Measurements from ENCODE around the gene KRT78.

GRCh38 chr12:52798671-52799504 lies 49.9 kb downstream of the KRT78 start:
- no peak for TF ChIP-seq SP1 (CRISPR knock-in tag; conservative IDR thresholded peaks at IDR 0.05)
- no peak for TF ChIP-seq HMGXB4 (CRISPR knock-in tag; IDR thresholded peaks at IDR 0.05)
- TF ChIP-seq, protein P1, sequence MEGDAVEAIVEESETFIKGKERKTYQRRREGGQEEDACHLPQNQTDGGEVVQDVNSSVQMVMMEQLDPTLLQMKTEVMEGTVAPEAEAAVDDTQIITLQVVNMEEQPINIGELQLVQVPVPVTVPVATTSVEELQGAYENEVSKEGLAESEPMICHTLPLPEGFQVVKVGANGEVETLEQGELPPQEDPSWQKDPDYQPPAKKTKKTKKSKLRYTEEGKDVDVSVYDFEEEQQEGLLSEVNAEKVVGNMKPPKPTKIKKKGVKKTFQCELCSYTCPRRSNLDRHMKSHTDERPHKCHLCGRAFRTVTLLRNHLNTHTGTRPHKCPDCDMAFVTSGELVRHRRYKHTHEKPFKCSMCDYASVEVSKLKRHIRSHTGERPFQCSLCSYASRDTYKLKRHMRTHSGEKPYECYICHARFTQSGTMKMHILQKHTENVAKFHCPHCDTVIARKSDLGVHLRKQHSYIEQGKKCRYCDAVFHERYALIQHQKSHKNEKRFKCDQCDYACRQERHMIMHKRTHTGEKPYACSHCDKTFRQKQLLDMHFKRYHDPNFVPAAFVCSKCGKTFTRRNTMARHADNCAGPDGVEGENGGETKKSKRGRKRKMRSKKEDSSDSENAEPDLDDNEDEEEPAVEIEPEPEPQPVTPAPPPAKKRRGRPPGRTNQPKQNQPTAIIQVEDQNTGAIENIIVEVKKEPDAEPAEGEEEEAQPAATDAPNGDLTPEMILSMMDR (IDR thresholded peaks at IDR 0.05) = no peak
- no peak for TF ChIP-seq PREB (CRISPR knock-in tag; IDR thresholded peaks at IDR 0.05; ENCODE audit: borderline replicate concordance)
- TF ChIP-seq, protein P2, sequence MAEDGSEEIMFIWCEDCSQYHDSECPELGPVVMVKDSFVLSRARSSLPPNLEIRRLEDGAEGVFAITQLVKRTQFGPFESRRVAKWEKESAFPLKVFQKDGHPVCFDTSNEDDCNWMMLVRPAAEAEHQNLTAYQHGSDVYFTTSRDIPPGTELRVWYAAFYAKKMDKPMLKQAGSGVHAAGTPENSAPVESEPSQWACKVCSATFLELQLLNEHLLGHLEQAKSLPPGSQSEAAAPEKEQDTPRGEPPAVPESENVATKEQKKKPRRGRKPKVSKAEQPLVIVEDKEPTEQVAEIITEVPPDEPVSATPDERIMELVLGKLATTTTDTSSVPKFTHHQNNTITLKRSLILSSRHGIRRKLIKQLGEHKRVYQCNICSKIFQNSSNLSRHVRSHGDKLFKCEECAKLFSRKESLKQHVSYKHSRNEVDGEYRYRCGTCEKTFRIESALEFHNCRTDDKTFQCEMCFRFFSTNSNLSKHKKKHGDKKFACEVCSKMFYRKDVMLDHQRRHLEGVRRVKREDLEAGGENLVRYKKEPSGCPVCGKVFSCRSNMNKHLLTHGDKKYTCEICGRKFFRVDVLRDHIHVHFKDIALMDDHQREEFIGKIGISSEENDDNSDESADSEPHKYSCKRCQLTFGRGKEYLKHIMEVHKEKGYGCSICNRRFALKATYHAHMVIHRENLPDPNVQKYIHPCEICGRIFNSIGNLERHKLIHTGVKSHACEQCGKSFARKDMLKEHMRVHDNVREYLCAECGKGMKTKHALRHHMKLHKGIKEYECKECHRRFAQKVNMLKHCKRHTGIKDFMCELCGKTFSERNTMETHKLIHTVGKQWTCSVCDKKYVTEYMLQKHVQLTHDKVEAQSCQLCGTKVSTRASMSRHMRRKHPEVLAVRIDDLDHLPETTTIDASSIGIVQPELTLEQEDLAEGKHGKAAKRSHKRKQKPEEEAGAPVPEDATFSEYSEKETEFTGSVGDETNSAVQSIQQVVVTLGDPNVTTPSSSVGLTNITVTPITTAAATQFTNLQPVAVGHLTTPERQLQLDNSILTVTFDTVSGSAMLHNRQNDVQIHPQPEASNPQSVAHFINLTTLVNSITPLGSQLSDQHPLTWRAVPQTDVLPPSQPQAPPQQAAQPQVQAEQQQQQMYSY (CRISPR knock-in tag; IDR thresholded peaks at IDR 0.05) = no peak
- TF ChIP-seq NFE2L1 (CRISPR knock-in tag; IDR thresholded peaks at IDR 0.05) = no peak
- TF ChIP-seq, protein P3, sequence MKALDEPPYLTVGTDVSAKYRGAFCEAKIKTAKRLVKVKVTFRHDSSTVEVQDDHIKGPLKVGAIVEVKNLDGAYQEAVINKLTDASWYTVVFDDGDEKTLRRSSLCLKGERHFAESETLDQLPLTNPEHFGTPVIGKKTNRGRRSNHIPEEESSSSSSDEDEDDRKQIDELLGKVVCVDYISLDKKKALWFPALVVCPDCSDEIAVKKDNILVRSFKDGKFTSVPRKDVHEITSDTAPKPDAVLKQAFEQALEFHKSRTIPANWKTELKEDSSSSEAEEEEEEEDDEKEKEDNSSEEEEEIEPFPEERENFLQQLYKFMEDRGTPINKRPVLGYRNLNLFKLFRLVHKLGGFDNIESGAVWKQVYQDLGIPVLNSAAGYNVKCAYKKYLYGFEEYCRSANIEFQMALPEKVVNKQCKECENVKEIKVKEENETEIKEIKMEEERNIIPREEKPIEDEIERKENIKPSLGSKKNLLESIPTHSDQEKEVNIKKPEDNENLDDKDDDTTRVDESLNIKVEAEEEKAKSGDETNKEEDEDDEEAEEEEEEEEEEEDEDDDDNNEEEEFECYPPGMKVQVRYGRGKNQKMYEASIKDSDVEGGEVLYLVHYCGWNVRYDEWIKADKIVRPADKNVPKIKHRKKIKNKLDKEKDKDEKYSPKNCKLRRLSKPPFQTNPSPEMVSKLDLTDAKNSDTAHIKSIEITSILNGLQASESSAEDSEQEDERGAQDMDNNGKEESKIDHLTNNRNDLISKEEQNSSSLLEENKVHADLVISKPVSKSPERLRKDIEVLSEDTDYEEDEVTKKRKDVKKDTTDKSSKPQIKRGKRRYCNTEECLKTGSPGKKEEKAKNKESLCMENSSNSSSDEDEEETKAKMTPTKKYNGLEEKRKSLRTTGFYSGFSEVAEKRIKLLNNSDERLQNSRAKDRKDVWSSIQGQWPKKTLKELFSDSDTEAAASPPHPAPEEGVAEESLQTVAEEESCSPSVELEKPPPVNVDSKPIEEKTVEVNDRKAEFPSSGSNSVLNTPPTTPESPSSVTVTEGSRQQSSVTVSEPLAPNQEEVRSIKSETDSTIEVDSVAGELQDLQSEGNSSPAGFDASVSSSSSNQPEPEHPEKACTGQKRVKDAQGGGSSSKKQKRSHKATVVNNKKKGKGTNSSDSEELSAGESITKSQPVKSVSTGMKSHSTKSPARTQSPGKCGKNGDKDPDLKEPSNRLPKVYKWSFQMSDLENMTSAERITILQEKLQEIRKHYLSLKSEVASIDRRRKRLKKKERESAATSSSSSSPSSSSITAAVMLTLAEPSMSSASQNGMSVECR (CRISPR knock-in tag; IDR thresholded peaks at IDR 0.05; ENCODE audit: borderline replicate concordance) = no peak
- TF ChIP-seq, protein P4, sequence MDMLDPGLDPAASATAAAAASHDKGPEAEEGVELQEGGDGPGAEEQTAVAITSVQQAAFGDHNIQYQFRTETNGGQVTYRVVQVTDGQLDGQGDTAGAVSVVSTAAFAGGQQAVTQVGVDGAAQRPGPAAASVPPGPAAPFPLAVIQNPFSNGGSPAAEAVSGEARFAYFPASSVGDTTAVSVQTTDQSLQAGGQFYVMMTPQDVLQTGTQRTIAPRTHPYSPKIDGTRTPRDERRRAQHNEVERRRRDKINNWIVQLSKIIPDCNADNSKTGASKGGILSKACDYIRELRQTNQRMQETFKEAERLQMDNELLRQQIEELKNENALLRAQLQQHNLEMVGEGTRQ (CRISPR knock-in tag; IDR thresholded peaks at IDR 0.05) = no peak
- TF ChIP-seq NFATC4 (CRISPR knock-in tag; IDR thresholded peaks at IDR 0.05) = no peak

Data from WTC11 (cell line).